GM18502 (cell line): Measurements from ENCODE around the gene TBX2.
A peak's percentile ranks its signal among the peaks of the same experiment; 100 is the strongest.

ENCODE experiments used
- ATAC-seq: cut with Tn5 transposase; IDR thresholded peaks from one replicate; pipeline ENCODE4 v1.9.1; 2021; ENCODE audit warnings: mild to moderate bottlenecking; ENCODE audit not compliant: unreplicated experiment, poor library complexity

TBX2 gene

GRCh38 chr17:61411261-61412142, 11.9 kb downstream of the TBX2 start:
- no peak for ATAC-seq

- peak; percentile 67 for ATAC-seq
Measured at GRCh38 chr17:61412143-61412859, 12.7 kb downstream of the TBX2 start.

GRCh38 chr17:61412860-61413660, 13.4 kb downstream of the TBX2 start:
- ATAC-seq: peak; percentile 4

- no peak for ATAC-seq
Measured at GRCh38 chr17:61413661-61414126, 14.1 kb downstream of the TBX2 start.

- ATAC-seq: no peak
Measured at GRCh38 chr17:61414141-61414935, 14.7 kb downstream of the TBX2 start.

GRCh38 chr17:61414936-61415251, 15.3 kb downstream of the TBX2 start:
- ATAC-seq: no peak

- no peak for ATAC-seq
Measured at GRCh38 chr17:61415374-61416210, 15.9 kb downstream of the TBX2 start.

- ATAC-seq: no peak
Measured at GRCh38 chr17:61416211-61416539, 16.5 kb downstream of the TBX2 start.

GRCh38 chr17:61416540-61417363, 17.1 kb downstream of the TBX2 start:
- ATAC-seq: peak; percentile 53

- ATAC-seq: no peak
Measured at GRCh38 chr17:61418449-61418848, 18.8 kb downstream of the TBX2 start.

GRCh38 chr17:61419496-61420046, 19.9 kb downstream of the TBX2 start:
- ATAC-seq: no peak

GRCh38 chr17:61420052-61420451, 20.4 kb downstream of the TBX2 start:
- ATAC-seq: no peak

- ATAC-seq: no peak
Measured at GRCh38 chr17:61420745-61421398, 21.2 kb downstream of the TBX2 start.

GRCh38 chr17:61421460-61421859, 21.8 kb downstream of the TBX2 start:
- no peak for ATAC-seq

- no peak for ATAC-seq
Measured at GRCh38 chr17:61422116-61422799, 22.6 kb downstream of the TBX2 start.

GRCh38 chr17:61422869-61423268, 23.2 kb downstream of the TBX2 start:
- no peak for ATAC-seq
